Fibroblast of lung (primary cell): ENCODE measurements around the gene RETREG2. TPM values are rescaled to one million over a fixed set of nuclear protein-coding genes. Genes with fewer than 3 reads are reported as not detected.

Experiments
- DNase-seq, 2 donors: peaks; one replicate each; pipeline versions ENCODE4 v3.0.0 to v3.0.0-alpha.2; 2010; ENCODE audit warnings: low read depth in 2 of 2
- H2AFZ ChIP-seq: 2 replicates; pipeline ENCODE4 v1.5.1; 2012; ENCODE audit warnings: low read length, control low read depth, inconsistent platforms
- H3K27ac ChIP-seq: 2 replicates; pipeline ENCODE4 v1.5.1; 2011; ENCODE audit warnings: low read length, control low read depth; ENCODE audit not compliant: insufficient read depth
- H3K27me3 ChIP-seq: 2 replicates; pipeline ENCODE4 v1.5.1; 2011; ENCODE audit warnings: mild to moderate bottlenecking, low read length; ENCODE audit not compliant: control insufficient read depth, insufficient read depth
- H3K36me3 ChIP-seq: 2 replicates; pipeline ENCODE4 v1.5.1; 2011; ENCODE audit warnings: low read length; ENCODE audit not compliant: control insufficient read depth, insufficient read depth
- H3K4me1 ChIP-seq: 2 replicates; pipeline ENCODE4 v1.5.1; 2011; ENCODE audit warnings: low read length; ENCODE audit not compliant: control insufficient read depth, insufficient read depth; ENCODE audit errors: extremely low read depth
- H3K4me2 ChIP-seq: 2 replicates; pipeline ENCODE4 v1.5.1; 2011; ENCODE audit warnings: low read length, control low read depth; ENCODE audit not compliant: insufficient read depth; ENCODE audit errors: extremely low read depth
- H3K4me3 ChIP-seq, 4 experiments: fragments of 200-600 bp in 1 of 4; sonication (generic) in 1 of 4; replicated peaks in 1 of 4; 2 replicates each; pipeline ENCODE4 v1.5.1; 2011 to 2016; ENCODE audit warnings: low read length in 4 of 4, low read depth in 3 of 4, mild to moderate bottlenecking in 3 of 4, control low read depth in 2 of 4, inconsistent platforms in 1 of 4, mixed read lengths in 1 of 4; ENCODE audit not compliant: insufficient read depth in 1 of 4; ENCODE audit errors: control extremely low read depth in 1 of 4
- H3K79me2 ChIP-seq: 2 replicates; pipeline ENCODE4 v1.5.1; 2012; ENCODE audit warnings: mild to moderate bottlenecking, low read length, inconsistent platforms; ENCODE audit not compliant: control insufficient read depth, insufficient read depth
- H3K9ac ChIP-seq: 2 replicates; pipeline ENCODE4 v1.5.1; 2011; ENCODE audit warnings: mild to moderate bottlenecking, low read length, control low read depth; ENCODE audit not compliant: insufficient read depth
- H3K9me3 ChIP-seq: 2 replicates; pipeline ENCODE4 v1.5.1; 2012; ENCODE audit warnings: low read depth, low read length; ENCODE audit not compliant: control insufficient read depth, insufficient read depth
- H4K20me1 ChIP-seq: 2 replicates; pipeline ENCODE4 v1.5.1; 2011; ENCODE audit warnings: low read length; ENCODE audit not compliant: control insufficient read depth, insufficient read depth; ENCODE audit errors: extremely low read depth
- EZH2 ChIP-seq: IDR thresholded peaks from 2 replicates; pipeline ENCODE4 v1.5.1; 2012; ENCODE audit warnings: low read length, control low read depth, mild to moderate bottlenecking; ENCODE audit errors: missing control alignments
- polyA plus RNA-seq, 2 donors: library from polyadenylated mRNA; depleted of rRNA in 1 of 2; stranded (reverse) in 1 of 2; unstranded in 1 of 2; fragments of >200 nt; gene quantifications; 2 replicates each; pipeline ENCODE4 v1.2.1, GENCODE V29; 2011 to 2012; ENCODE audit warnings: missing spikeins in 1 of 2
- total RNA-seq: library from RNA; depleted of rRNA; stranded (reverse); fragments of >200 nt; gene quantifications from 2 replicates; pipeline ENCODE4 v1.2.1, GENCODE V29; 2014
- TF ChIP-seq, protein P1 (sequence below), 2 donors: IDR thresholded peaks in 1 of 2; conservative IDR thresholded peaks in 1 of 2; 1 replicate in 1 of 2; 2 replicates in 1 of 2; pipeline ENCODE4 v1.5.1; 2011 to 2012; ENCODE audit warnings: low read length in 2 of 2, control low read depth in 1 of 2, inconsistent platforms in 1 of 2, low read depth in 1 of 2, mild to moderate bottlenecking in 1 of 2

RETREG2 gene
- total and polyA plus RNA-seq, 2 donors (not counting 1 experiment from before 2014, with no cell fraction given), result 64.6 to 88.7 TPM

DNA sequence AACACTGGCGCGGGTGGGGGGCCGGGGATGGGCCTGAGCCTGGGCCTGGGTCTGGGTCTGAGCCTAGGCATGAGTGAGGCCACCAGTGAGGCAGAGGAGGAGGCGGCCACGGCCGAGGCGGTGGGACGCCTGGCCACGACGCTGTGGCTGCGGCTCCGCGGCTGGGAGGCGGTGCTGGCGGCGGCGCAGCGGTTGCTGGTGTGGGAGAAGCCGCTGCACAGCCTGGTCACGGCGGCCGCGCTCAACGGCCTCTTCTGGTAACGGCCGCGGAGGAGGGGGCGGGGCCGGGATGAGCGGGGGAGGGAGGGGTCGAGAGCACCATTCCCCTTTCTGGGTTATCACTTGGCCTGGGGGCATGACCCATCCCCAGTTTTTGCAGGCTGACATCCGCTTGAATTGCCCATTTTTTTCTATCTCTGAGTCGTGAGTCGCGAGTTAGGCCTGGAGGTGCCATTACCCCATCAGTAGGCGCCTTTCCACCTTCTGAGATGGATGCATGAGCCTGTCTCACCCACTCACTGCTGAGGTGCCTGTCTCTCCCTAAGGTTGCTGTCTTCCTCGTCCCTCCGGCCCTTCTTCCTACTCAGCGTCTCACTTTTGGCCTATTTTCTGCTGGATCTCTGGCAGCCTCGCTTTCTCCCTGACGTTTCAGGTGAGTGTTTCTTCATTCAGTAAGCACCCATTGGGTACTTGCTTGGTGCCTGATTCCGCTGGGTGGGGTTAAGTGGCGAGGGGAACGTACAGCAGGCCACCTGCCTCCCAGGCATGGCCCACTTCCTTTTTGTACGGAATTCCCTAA is 501 bp downstream of the RETREG2 start:
- TF ChIP-seq EZH2, result no peak
- TF ChIP-seq, protein P1, sequence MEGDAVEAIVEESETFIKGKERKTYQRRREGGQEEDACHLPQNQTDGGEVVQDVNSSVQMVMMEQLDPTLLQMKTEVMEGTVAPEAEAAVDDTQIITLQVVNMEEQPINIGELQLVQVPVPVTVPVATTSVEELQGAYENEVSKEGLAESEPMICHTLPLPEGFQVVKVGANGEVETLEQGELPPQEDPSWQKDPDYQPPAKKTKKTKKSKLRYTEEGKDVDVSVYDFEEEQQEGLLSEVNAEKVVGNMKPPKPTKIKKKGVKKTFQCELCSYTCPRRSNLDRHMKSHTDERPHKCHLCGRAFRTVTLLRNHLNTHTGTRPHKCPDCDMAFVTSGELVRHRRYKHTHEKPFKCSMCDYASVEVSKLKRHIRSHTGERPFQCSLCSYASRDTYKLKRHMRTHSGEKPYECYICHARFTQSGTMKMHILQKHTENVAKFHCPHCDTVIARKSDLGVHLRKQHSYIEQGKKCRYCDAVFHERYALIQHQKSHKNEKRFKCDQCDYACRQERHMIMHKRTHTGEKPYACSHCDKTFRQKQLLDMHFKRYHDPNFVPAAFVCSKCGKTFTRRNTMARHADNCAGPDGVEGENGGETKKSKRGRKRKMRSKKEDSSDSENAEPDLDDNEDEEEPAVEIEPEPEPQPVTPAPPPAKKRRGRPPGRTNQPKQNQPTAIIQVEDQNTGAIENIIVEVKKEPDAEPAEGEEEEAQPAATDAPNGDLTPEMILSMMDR (conservative IDR thresholded peaks at IDR 0.05 in 1 of 2, IDR thresholded peaks at IDR 0.05 in 1 of 2; ENCODE audit: low read depth in 1 of 2, low read length in 2 of 2), result no peak
- peaks cover 23% of the 10 kb centered on the region for H3K79me2 ChIP-seq
- H3K4me3 ChIP-seq, result peak overlapping the region; percentile 61 to 93 (median 78)
- H2AFZ ChIP-seq, result peak overlapping the region; percentile 69
- H3K27ac ChIP-seq, result peak overlapping the region; percentile 17
- DNase-seq, result peak in 1 of 2 donors; percentile 28
- no peaks in the 10 kb centered on the region for H3K9me3 ChIP-seq
- H4K20me1 ChIP-seq, result no peaks in the 10 kb centered on the region
- H3K36me3 ChIP-seq, result peaks cover 15% of the 10 kb centered on the region
- peak overlapping the region; percentile 91 for H3K9ac ChIP-seq
- peak overlapping the region; percentile 86 for H3K4me2 ChIP-seq
- H3K27me3 ChIP-seq, result no peaks in the 10 kb centered on the region
- H3K4me1 ChIP-seq, result peaks cover 9% of the 10 kb centered on the region

DNA sequence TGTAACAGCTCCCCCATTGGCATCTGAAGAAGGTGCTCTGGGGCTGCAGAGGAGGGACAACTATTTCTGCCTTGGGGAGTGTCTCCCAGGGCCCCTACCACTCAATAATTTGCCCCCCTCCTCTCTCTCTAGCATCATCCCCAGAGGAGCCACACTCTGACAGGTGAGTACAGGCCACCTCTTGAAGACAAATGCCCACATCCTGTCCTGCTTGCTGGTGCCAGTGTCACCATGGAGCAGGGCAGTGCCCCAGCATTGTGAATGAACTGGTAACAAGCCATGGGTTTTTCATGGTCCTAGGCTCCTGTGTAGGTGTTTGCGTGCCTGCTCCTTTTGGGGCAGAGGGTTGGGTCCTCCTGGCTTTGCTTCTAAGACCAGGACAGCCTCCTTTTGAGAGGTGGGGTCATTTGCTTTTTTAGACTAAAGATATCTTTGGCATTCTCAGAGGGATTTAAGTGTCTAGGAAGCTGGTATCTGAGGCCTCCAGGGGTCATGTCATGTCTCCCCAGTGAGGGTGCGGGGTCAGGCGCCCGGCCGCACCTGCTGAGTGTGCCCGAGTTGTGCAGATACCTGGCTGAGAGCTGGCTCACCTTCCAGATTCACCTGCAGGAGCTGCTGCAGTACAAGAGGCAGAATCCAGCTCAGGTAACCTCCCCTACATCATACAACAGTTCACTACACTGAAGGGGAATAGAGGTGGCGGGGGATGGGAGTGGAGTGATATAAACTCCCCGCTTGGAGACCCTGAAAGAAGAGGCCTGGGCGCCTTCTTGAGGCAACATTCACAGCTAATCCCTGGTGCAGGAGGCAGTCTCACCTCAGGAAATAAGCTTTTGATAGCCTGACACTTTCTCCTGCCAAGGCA is 1.8 kb downstream of the RETREG2 start:
- no peaks in the 10 kb centered on the region for H3K27me3 ChIP-seq
- H3K27ac ChIP-seq, result no peak overlapping the region
- DNase-seq, result no peak
- no peak overlapping the region for H3K9ac ChIP-seq
- H4K20me1 ChIP-seq, result no peaks in the 10 kb centered on the region
- peak overlapping the region; percentile 86 for H3K4me2 ChIP-seq
- H3K9me3 ChIP-seq, result no peaks in the 10 kb centered on the region
- H2AFZ ChIP-seq, result no peak overlapping the region
- peaks cover 9% of the 10 kb centered on the region for H3K4me1 ChIP-seq
- peaks cover 21% of the 10 kb centered on the region for H3K79me2 ChIP-seq
- H3K36me3 ChIP-seq, result peaks cover 13% of the 10 kb centered on the region
- TF ChIP-seq, protein P1 (conservative IDR thresholded peaks at IDR 0.05 in 1 of 2, IDR thresholded peaks at IDR 0.05 in 1 of 2; ENCODE audit: low read depth in 1 of 2, low read length in 2 of 2), result no peak
- no peak for TF ChIP-seq EZH2
- peak overlapping the region in 2 of 4 experiments; percentile 91 to 93 for H3K4me3 ChIP-seq

DNA sequence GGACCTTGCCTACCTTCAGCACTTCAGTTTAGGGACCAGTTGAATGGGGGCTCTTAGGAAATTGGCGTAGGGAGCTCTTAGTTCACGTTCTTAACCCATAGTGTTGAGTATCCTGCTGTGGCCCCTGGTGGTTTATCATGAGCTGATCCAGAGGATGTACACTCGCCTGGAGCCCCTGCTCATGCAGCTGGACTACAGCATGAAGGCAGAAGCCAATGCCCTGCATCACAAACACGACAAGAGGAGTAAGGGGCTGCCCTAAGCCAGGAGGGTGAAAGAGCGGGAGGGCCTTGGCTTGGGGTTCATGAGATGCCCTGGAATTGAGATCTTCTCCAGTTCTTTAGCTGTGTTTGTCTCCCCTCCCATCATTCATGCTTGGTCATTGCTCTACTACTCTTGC is 2.9 kb downstream of the RETREG2 start:
- Histone ChIP-seq H3K9me3 (no peaks in the 10 kb centered on the region), H3K4me1 (peaks cover 7% of the 10 kb centered on the region), H3K4me3 (no peak overlapping the region), H3K9ac (no peak overlapping the region), H4K20me1 (no peaks in the 10 kb centered on the region), H3K4me2 (no peak overlapping the region), H3K36me3 (peaks cover 12% of the 10 kb centered on the region), H3K27ac (no peak overlapping the region), H2AFZ (no peak overlapping the region), H3K79me2 (peaks cover 15% of the 10 kb centered on the region), H3K27me3 (no peaks in the 10 kb centered on the region)
- TF ChIP-seq, protein P1 (conservative IDR thresholded peaks at IDR 0.05 in 1 of 2, IDR thresholded peaks at IDR 0.05 in 1 of 2; ENCODE audit: low read depth in 1 of 2, low read length in 2 of 2), result no peak
- TF ChIP-seq EZH2, result no peak
- no peak for DNase-seq
